ENCODE results near the gene ROR2. TPM values are rescaled to one million over a fixed set of nuclear protein-coding genes. Genes with fewer than 3 reads are reported as not detected.

Gene ROR2
- total and polyA plus RNA-seq, 2 experiments from 2014 or later, result 8.1 to 18.8 TPM

- no peak overlapping the region for H3K4me2 ChIP-seq
- no peaks in the 10 kb centered on the region for H3K27me3 ChIP-seq (ENCODE audit: insufficient read depth)
- H3K9me3 Mint-ChIP-seq, result no peaks in the 10 kb centered on the region; the same call in 2 of the 3 replicates
- H3K36me3 ChIP-seq (ENCODE audit: insufficient read depth), result no peaks in the 10 kb centered on the region
- H3K27ac Mint-ChIP-seq, result no peak overlapping the region
- H3K4me1 ChIP-seq (ENCODE audit: insufficient read depth), result no peaks in the 10 kb centered on the region
- no peaks in the 10 kb centered on the region; the same call in 1 of the 2 replicates for H4K20me1 ChIP-seq (replicated peaks; ENCODE audit: insufficient read depth)
- TF ChIP-seq REST (IDR thresholded peaks at IDR 0.05; ENCODE audit: unreplicated experiment), result no peak
- no peak for TF ChIP-seq NANOG (IDR thresholded peaks at IDR 0.05; ENCODE audit: borderline replicate concordance)
- TF ChIP-seq CREB1 (CRISPR knock-in tag; IDR thresholded peaks at IDR 0.05; ENCODE audit: low read depth), result no peak
- no peak for TF ChIP-seq ZNF462 (CRISPR knock-in tag; IDR thresholded peaks at IDR 0.05)
- TF ChIP-seq EZH2phosphoT487 (IDR thresholded peaks at IDR 0.05; ENCODE audit: unreplicated experiment), result no peak
- no peak for TF ChIP-seq CTCF (conservative IDR thresholded peaks at IDR 0.05; ENCODE audit: low read depth in 2 of 2)
- no peak for TF ChIP-seq STAT1 (IDR thresholded peaks at IDR 0.05; ENCODE audit: unreplicated experiment)
- no peak for TF ChIP-seq ZNF331 (CRISPR knock-in tag; IDR thresholded peaks at IDR 0.05; ENCODE audit: low read depth)
- no peak for TF ChIP-seq POLR2AphosphoS5 (IDR thresholded peaks at IDR 0.05; ENCODE audit: low read depth)
- TF ChIP-seq ZNF114 (CRISPR knock-in tag; IDR thresholded peaks at IDR 0.05), result no peak
- TF ChIP-seq ETS1 (IDR thresholded peaks at IDR 0.05), result no peak
- no peak for TF ChIP-seq JUNB (IDR thresholded peaks at IDR 0.05; ENCODE audit: unreplicated experiment)
- TF ChIP-seq EZH2 (IDR thresholded peaks at IDR 0.05; ENCODE audit: low read depth, unreplicated experiment), result no peak
- ATAC-seq (peak; percentile 40; the same call in 1 of the 3 replicates), DNase-seq (ENCODE audit: low spot score) (no peak)
- no peaks in the 10 kb centered on the region; the same call in 2 of the 3 replicates for H3K4me1 Mint-ChIP-seq
- no peak overlapping the region for H2AFZ ChIP-seq
- H3F3A ChIP-seq (replicated peaks; ENCODE audit: low read depth), result no peaks in the 10 kb centered on the region
- no peak overlapping the region for H3K27ac ChIP-seq (ENCODE audit: low read depth)
- H3K36me3 Mint-ChIP-seq (ENCODE audit: low read depth), result no peaks in the 10 kb centered on the region
- no peak overlapping the region for H3K4me3 Mint-ChIP-seq
- no peak overlapping the region for H3K4me3 ChIP-seq
- H3K79me2 ChIP-seq (replicated peaks; ENCODE audit: insufficient read depth), result no peaks in the 10 kb centered on the region
- H3K27me3 Mint-ChIP-seq (ENCODE audit: insufficient read depth, low read depth, poor library complexity), result peaks cover 5% of the 10 kb centered on the region
- no peaks in the 10 kb centered on the region for H3K9me2 ChIP-seq (ENCODE audit: insufficient read depth)
These were observed 145.9 kb downstream of the ROR2 start for GRCh38 chr9:91803970-91804752.

Data from GM23338 (cell line).